HEK293 (cell line): ENCODE results near the gene TOP2A.

ENCODE experiments used
- BCL11A ChIP-seq: fragments of 450-650 bp; formaldehyde crosslinking; IDR thresholded peaks from 2 replicates; pipeline ENCODE4 v1.5.1; 2016; ENCODE audit warnings: low read depth, missing biosample characterization, missing genetic modification characterization
- BCL11B ChIP-seq: fragments of 450-650 bp; formaldehyde crosslinking; IDR thresholded peaks from 2 replicates; pipeline ENCODE4 v1.5.1; 2016; ENCODE audit warnings: low read depth, missing biosample characterization, missing genetic modification characterization
- GLI4 ChIP-seq: fragments of 450-650 bp; formaldehyde crosslinking; IDR thresholded peaks from 2 replicates; pipeline ENCODE4 v1.5.1; 2016; ENCODE audit warnings: missing biosample characterization, missing genetic modification characterization
- HOXA7 ChIP-seq: sonication (generic); formaldehyde crosslinking; IDR thresholded peaks from 2 replicates; pipeline ENCODE4 v1.8.1; 2022; ENCODE audit warnings: missing genetic modification reagents, borderline replicate concordance
- HOXC10 ChIP-seq: sonication (generic); formaldehyde crosslinking; IDR thresholded peaks from 2 replicates; pipeline ENCODE4 v1.8.1; 2023; ENCODE audit warnings: mild to moderate bottlenecking, missing genetic modification reagents
- HOXD13 ChIP-seq: sonication (generic); formaldehyde crosslinking; IDR thresholded peaks from 2 replicates; pipeline ENCODE4 v1.8.0; 2022; ENCODE audit warnings: missing genetic modification reagents, borderline replicate concordance
- KLF10 ChIP-seq: fragments of 450-650 bp; IDR thresholded peaks from 2 replicates; pipeline ENCODE4 v1.5.1; 2018; ENCODE audit warnings: missing biosample characterization, mild to moderate bottlenecking, missing genetic modification characterization
- OVOL3 ChIP-seq: fragments of 450-650 bp; formaldehyde crosslinking; IDR thresholded peaks from 2 replicates; pipeline ENCODE4 v1.5.1; 2016; ENCODE audit warnings: missing biosample characterization, missing genetic modification characterization
- PRDM1 ChIP-seq: fragments of 450-650 bp; formaldehyde crosslinking; IDR thresholded peaks from 2 replicates; pipeline ENCODE4; 2016; ENCODE audit warnings: missing biosample characterization, missing genetic modification characterization
- SCRT2 ChIP-seq: fragments of 450-650 bp; formaldehyde crosslinking; IDR thresholded peaks from 2 replicates; pipeline ENCODE4 v1.5.1; 2016; ENCODE audit warnings: missing biosample characterization, missing genetic modification characterization
- WT1 ChIP-seq: fragments of 450-650 bp; formaldehyde crosslinking; IDR thresholded peaks from 2 replicates; pipeline ENCODE4 v1.5.1; 2016; ENCODE audit warnings: missing biosample characterization, missing genetic modification characterization
- ZBTB7A ChIP-seq: fragments of 450-650 bp; formaldehyde crosslinking; IDR thresholded peaks from 2 replicates; pipeline ENCODE4 v1.5.1; 2016; ENCODE audit warnings: low read depth, missing biosample characterization, missing genetic modification characterization
- ZBTB8A ChIP-seq: fragments of 450-650 bp; formaldehyde crosslinking; IDR thresholded peaks from 2 replicates; pipeline ENCODE4 v1.5.1; 2016; ENCODE audit warnings: missing biosample characterization, missing genetic modification characterization
- ZFP37 ChIP-seq: fragments of 450-650 bp; formaldehyde crosslinking; IDR thresholded peaks from 2 replicates; pipeline ENCODE4 v1.5.1; 2016; ENCODE audit warnings: missing biosample characterization, missing genetic modification characterization
- ZNF10 ChIP-seq: fragments of 450-650 bp; formaldehyde crosslinking; IDR thresholded peaks from 2 replicates; pipeline ENCODE4 v1.5.1; 2017; ENCODE audit warnings: missing biosample characterization, missing genetic modification characterization
- ZNF239 ChIP-seq: fragments of 450-650 bp; formaldehyde crosslinking; IDR thresholded peaks from 2 replicates; pipeline ENCODE4 v1.5.1; 2016; ENCODE audit warnings: missing biosample characterization, missing genetic modification characterization
- ZNF394 ChIP-seq: fragments of 450-650 bp; formaldehyde crosslinking; IDR thresholded peaks from 2 replicates; pipeline ENCODE4 v1.5.1; 2016; ENCODE audit warnings: missing biosample characterization, missing genetic modification characterization, mild to moderate bottlenecking, moderate library complexity, borderline replicate concordance
- ZNF404 ChIP-seq: fragments of 450-650 bp; formaldehyde crosslinking; IDR thresholded peaks from 2 replicates; pipeline ENCODE4 v1.5.1; 2017; ENCODE audit warnings: missing biosample characterization, missing genetic modification characterization
- ZNF501 ChIP-seq: fragments of 450-650 bp; formaldehyde crosslinking; IDR thresholded peaks from 2 replicates; pipeline ENCODE4 v1.5.1; 2016; ENCODE audit warnings: missing biosample characterization, missing genetic modification characterization
- ZNF621 ChIP-seq: fragments of 450-650 bp; formaldehyde crosslinking; IDR thresholded peaks from 2 replicates; pipeline ENCODE4 v1.5.1; 2017; ENCODE audit warnings: missing biosample characterization, missing genetic modification characterization
- ZNF623 ChIP-seq: fragments of 450-650 bp; formaldehyde crosslinking; IDR thresholded peaks from 2 replicates; pipeline ENCODE4 v1.5.1; 2016; ENCODE audit warnings: missing biosample characterization, missing genetic modification characterization
- ZNF792 ChIP-seq: fragments of 450-650 bp; formaldehyde crosslinking; IDR thresholded peaks from 2 replicates; pipeline ENCODE4 v1.5.1; 2016; ENCODE audit warnings: missing biosample characterization, missing genetic modification characterization
- ZSCAN23 ChIP-seq: fragments of 450-650 bp; formaldehyde crosslinking; IDR thresholded peaks from 2 replicates; pipeline ENCODE4 v1.5.1; 2016; ENCODE audit warnings: missing biosample characterization, missing genetic modification characterization
- TF ChIP-seq, protein P1 (sequence below): fragments of 450-650 bp; formaldehyde crosslinking; IDR thresholded peaks from 2 replicates; pipeline ENCODE4 v1.5.1; 2016; ENCODE audit warnings: missing biosample characterization, missing genetic modification characterization
- TF ChIP-seq, protein P2 (sequence below): fragments of 450-650 bp; formaldehyde crosslinking; IDR thresholded peaks from 2 replicates; pipeline ENCODE4 v1.5.1; 2017; ENCODE audit warnings: missing biosample characterization, missing genetic modification characterization
- TF ChIP-seq, protein P3 (sequence below): fragments of 450-650 bp; formaldehyde crosslinking; IDR thresholded peaks from 2 replicates; pipeline ENCODE4 v1.5.1; 2016; ENCODE audit warnings: missing biosample characterization, missing genetic modification characterization, borderline replicate concordance
- TF ChIP-seq, protein P4 (sequence below): fragments of 450-650 bp; formaldehyde crosslinking; IDR thresholded peaks from 2 replicates; pipeline ENCODE4 v1.5.1; 2017; ENCODE audit warnings: missing biosample characterization, missing genetic modification characterization
- TF ChIP-seq, protein P5 (sequence below): sonication (generic); formaldehyde crosslinking; IDR thresholded peaks from 2 replicates; pipeline ENCODE4 v1.8.1; 2022; ENCODE audit warnings: mild to moderate bottlenecking, moderate library complexity, missing genetic modification reagents

TOP2A gene

DNA sequence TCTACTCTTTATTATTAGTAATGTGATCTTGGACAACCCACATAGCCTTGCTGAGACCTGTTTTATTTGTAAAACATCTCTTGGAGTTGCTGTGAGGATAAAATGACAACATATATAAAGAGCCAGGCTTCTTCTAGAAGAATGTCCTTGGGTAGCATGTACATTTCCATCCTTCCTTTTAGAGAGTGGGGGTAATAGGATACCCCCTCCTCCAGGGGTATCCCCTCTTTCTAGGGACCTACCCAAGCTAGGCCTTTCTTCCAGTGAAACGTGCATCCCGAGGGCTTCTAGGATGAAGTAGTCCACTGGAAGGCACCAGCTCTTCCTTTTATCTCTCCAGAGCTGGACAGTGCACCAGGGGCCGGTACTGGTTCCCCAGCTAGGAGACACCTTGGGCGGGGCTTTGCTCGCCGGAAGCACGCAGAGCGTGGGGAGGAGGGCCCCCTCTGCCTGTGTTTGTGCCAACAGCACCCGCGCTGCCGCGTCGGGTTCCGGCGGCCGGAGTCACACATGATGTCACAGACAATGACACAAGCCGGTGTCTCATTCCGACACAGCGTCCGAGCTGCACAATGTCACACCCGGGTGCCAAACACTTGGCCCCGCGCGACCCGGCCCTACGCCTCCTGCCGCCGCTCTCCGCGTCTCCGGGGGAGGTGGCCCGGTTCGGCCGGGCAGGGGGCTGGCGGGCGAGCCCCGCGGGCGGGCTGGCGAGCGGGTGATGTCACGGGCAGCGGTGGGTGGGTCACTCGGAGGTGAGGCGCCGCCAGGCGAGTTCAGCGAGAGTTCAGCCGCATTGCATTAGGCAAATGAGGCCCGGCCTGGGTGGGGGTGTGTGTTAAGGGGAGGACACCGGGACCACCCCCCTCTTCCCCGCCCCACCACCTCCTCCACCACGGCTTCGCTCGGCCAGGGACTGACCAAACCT is 76.6 kb downstream of the TOP2A start (continued):
- TF ChIP-seq, protein P1, sequence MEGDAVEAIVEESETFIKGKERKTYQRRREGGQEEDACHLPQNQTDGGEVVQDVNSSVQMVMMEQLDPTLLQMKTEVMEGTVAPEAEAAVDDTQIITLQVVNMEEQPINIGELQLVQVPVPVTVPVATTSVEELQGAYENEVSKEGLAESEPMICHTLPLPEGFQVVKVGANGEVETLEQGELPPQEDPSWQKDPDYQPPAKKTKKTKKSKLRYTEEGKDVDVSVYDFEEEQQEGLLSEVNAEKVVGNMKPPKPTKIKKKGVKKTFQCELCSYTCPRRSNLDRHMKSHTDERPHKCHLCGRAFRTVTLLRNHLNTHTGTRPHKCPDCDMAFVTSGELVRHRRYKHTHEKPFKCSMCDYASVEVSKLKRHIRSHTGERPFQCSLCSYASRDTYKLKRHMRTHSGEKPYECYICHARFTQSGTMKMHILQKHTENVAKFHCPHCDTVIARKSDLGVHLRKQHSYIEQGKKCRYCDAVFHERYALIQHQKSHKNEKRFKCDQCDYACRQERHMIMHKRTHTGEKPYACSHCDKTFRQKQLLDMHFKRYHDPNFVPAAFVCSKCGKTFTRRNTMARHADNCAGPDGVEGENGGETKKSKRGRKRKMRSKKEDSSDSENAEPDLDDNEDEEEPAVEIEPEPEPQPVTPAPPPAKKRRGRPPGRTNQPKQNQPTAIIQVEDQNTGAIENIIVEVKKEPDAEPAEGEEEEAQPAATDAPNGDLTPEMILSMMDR (tag by site-specific recombination), result peak; percentile 52; the same call in 1 of the 2 replicates
- no peak for TF ChIP-seq HOXD13 (CRISPR knock-in tag)
- TF ChIP-seq ZNF239 (tag by site-specific recombination), result no peak
- TF ChIP-seq ZSCAN23 (tag by site-specific recombination), result no peak
- TF ChIP-seq ZNF394 (tag by site-specific recombination), result no peak
- TF ChIP-seq, protein P2, sequence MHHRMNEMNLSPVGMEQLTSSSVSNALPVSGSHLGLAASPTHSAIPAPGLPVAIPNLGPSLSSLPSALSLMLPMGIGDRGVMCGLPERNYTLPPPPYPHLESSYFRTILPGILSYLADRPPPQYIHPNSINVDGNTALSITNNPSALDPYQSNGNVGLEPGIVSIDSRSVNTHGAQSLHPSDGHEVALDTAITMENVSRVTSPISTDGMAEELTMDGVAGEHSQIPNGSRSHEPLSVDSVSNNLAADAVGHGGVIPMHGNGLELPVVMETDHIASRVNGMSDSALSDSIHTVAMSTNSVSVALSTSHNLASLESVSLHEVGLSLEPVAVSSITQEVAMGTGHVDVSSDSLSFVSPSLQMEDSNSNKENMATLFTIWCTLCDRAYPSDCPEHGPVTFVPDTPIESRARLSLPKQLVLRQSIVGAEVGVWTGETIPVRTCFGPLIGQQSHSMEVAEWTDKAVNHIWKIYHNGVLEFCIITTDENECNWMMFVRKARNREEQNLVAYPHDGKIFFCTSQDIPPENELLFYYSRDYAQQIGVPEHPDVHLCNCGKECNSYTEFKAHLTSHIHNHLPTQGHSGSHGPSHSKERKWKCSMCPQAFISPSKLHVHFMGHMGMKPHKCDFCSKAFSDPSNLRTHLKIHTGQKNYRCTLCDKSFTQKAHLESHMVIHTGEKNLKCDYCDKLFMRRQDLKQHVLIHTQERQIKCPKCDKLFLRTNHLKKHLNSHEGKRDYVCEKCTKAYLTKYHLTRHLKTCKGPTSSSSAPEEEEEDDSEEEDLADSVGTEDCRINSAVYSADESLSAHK (tag by site-specific recombination), result no peak
- no peak for TF ChIP-seq BCL11B (tag by site-specific recombination)
- no peak for TF ChIP-seq ZNF623 (tag by site-specific recombination)
- no peak for TF ChIP-seq ZNF10 (tag by site-specific recombination)
- no peak for TF ChIP-seq OVOL3
- peak; percentile 88 for TF ChIP-seq KLF10 (tag by site-specific recombination)
- TF ChIP-seq GLI4 (tag by site-specific recombination), result no peak
- no peak for TF ChIP-seq SCRT2 (tag by site-specific recombination)
- TF ChIP-seq HOXA7 (CRISPR knock-in tag), result no peak
- TF ChIP-seq, protein P3, sequence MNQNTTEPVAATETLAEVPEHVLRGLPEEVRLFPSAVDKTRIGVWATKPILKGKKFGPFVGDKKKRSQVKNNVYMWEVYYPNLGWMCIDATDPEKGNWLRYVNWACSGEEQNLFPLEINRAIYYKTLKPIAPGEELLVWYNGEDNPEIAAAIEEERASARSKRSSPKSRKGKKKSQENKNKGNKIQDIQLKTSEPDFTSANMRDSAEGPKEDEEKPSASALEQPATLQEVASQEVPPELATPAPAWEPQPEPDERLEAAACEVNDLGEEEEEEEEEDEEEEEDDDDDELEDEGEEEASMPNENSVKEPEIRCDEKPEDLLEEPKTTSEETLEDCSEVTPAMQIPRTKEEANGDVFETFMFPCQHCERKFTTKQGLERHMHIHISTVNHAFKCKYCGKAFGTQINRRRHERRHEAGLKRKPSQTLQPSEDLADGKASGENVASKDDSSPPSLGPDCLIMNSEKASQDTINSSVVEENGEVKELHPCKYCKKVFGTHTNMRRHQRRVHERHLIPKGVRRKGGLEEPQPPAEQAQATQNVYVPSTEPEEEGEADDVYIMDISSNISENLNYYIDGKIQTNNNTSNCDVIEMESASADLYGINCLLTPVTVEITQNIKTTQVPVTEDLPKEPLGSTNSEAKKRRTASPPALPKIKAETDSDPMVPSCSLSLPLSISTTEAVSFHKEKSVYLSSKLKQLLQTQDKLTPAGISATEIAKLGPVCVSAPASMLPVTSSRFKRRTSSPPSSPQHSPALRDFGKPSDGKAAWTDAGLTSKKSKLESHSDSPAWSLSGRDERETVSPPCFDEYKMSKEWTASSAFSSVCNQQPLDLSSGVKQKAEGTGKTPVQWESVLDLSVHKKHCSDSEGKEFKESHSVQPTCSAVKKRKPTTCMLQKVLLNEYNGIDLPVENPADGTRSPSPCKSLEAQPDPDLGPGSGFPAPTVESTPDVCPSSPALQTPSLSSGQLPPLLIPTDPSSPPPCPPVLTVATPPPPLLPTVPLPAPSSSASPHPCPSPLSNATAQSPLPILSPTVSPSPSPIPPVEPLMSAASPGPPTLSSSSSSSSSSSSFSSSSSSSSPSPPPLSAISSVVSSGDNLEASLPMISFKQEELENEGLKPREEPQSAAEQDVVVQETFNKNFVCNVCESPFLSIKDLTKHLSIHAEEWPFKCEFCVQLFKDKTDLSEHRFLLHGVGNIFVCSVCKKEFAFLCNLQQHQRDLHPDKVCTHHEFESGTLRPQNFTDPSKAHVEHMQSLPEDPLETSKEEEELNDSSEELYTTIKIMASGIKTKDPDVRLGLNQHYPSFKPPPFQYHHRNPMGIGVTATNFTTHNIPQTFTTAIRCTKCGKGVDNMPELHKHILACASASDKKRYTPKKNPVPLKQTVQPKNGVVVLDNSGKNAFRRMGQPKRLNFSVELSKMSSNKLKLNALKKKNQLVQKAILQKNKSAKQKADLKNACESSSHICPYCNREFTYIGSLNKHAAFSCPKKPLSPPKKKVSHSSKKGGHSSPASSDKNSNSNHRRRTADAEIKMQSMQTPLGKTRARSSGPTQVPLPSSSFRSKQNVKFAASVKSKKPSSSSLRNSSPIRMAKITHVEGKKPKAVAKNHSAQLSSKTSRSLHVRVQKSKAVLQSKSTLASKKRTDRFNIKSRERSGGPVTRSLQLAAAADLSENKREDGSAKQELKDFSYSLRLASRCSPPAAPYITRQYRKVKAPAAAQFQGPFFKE (tag by site-specific recombination), result no peak
- no peak for TF ChIP-seq HOXC10 (CRISPR knock-in tag)
- no peak for TF ChIP-seq ZNF792 (tag by site-specific recombination)
- peak; percentile 17; the same call in 1 of the 2 replicates for TF ChIP-seq WT1
- peak; percentile 32; the same call in 1 of the 2 replicates for TF ChIP-seq ZBTB8A
- TF ChIP-seq PRDM1, result no peak
- no peak for TF ChIP-seq ZBTB7A (tag by site-specific recombination)
- TF ChIP-seq ZFP37, result no peak
- TF ChIP-seq BCL11A (tag by site-specific recombination), result peak; percentile 59
- TF ChIP-seq ZNF621 (tag by site-specific recombination), result no peak
- TF ChIP-seq, protein P4, sequence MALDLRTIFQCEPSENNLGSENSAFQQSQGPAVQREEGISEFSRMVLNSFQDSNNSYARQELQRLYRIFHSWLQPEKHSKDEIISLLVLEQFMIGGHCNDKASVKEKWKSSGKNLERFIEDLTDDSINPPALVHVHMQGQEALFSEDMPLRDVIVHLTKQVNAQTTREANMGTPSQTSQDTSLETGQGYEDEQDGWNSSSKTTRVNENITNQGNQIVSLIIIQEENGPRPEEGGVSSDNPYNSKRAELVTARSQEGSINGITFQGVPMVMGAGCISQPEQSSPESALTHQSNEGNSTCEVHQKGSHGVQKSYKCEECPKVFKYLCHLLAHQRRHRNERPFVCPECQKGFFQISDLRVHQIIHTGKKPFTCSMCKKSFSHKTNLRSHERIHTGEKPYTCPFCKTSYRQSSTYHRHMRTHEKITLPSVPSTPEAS (tag by site-specific recombination), result no peak
- no peak for TF ChIP-seq ZNF501
- TF ChIP-seq ZNF404 (tag by site-specific recombination), result no peak
- TF ChIP-seq, protein P5, sequence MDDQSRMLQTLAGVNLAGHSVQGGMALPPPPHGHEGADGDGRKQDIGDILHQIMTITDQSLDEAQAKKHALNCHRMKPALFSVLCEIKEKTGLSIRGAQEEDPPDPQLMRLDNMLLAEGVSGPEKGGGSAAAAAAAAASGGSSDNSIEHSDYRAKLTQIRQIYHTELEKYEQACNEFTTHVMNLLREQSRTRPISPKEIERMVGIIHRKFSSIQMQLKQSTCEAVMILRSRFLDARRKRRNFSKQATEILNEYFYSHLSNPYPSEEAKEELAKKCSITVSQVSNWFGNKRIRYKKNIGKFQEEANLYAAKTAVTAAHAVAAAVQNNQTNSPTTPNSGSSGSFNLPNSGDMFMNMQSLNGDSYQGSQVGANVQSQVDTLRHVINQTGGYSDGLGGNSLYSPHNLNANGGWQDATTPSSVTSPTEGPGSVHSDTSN, result peak; percentile 41; the same call in 1 of the 2 replicates
